Liver (tissue), 9 donors: ENCODE measurements around the gene ARSB. TPM values are rescaled to one million over a fixed set of nuclear protein-coding genes. Genes with fewer than 3 reads are reported as not detected.

Experiments
- DNase-seq: peaks from one replicate; pipeline ENCODE4 v3.0.0-alpha.2; 2017; ENCODE audit warnings: low spot score
- H3K27ac ChIP-seq, 2 donors: one replicate each; pipeline ENCODE4 v1.7.0; 2013; ENCODE audit warnings: inconsistent platforms in 2 of 2, low read length in 2 of 2, control low read depth in 1 of 2, low read depth in 1 of 2, mild to moderate bottlenecking in 1 of 2
- H3K27me3 ChIP-seq, 4 donors: one replicate each; pipeline versions ENCODE4 v1.6.1 to v1.7.0; 2013; ENCODE audit warnings: low read length in 3 of 4, inconsistent platforms in 1 of 4, mild to moderate bottlenecking in 1 of 4, moderate library complexity in 1 of 4; ENCODE audit not compliant: control insufficient read depth in 4 of 4, insufficient read depth in 4 of 4
- H3K36me3 ChIP-seq, 4 donors: one replicate each; pipeline versions ENCODE4 v1.6.1 to v1.7.0; 2013; ENCODE audit warnings: low read length in 3 of 4, mild to moderate bottlenecking in 3 of 4, low read depth in 1 of 4, moderate library complexity in 1 of 4; ENCODE audit not compliant: control insufficient read depth in 4 of 4, insufficient read depth in 3 of 4
- H3K4me1 ChIP-seq, 4 donors: one replicate each; pipeline versions ENCODE4 v1.6.1 to v1.7.0; 2013; ENCODE audit warnings: low read length in 3 of 4, mild to moderate bottlenecking in 3 of 4, moderate library complexity in 1 of 4; ENCODE audit not compliant: control insufficient read depth in 4 of 4, insufficient read depth in 4 of 4
- H3K4me3 ChIP-seq, 3 donors: one replicate each; pipeline versions ENCODE4 v1.6.1 to v1.7.0; 2013; ENCODE audit warnings: low read length in 3 of 3, control low read depth in 1 of 3, low read depth in 1 of 3, mild to moderate bottlenecking in 1 of 3
- H3K9ac ChIP-seq, 2 donors: one replicate each; pipeline ENCODE4 v1.7.0; 2013; ENCODE audit warnings: low read length in 2 of 2, mild to moderate bottlenecking in 2 of 2, moderate library complexity in 2 of 2, control low read depth in 1 of 2, low read depth in 1 of 2
- H3K9me3 ChIP-seq, 4 donors: one replicate each; pipeline versions ENCODE4 v1.6.1 to v1.7.0; 2013; ENCODE audit warnings: low read length in 3 of 4; ENCODE audit not compliant: control insufficient read depth in 4 of 4
- ATF3 ChIP-seq: IDR thresholded peaks from 2 replicates; pipeline ENCODE4 v1.6.1; 2016; ENCODE audit warnings: antibody characterized with exemption
- EGR1 ChIP-seq, 2 donors: IDR thresholded peaks; 2 replicates each; pipeline ENCODE4 v1.6.1; 2016 to 2018; ENCODE audit warnings: antibody characterized with exemption in 2 of 2, low read depth in 2 of 2
- FOXA1 ChIP-seq: IDR thresholded peaks from 2 replicates; pipeline ENCODE4 v1.6.1; 2016; ENCODE audit warnings: antibody characterized with exemption
- FOXA2 ChIP-seq: IDR thresholded peaks from 2 replicates; pipeline ENCODE4 v1.6.1; 2016; ENCODE audit warnings: antibody characterized with exemption
- GABPA ChIP-seq, 2 donors: IDR thresholded peaks in 1 of 2; conservative IDR thresholded peaks in 1 of 2; 2 replicates each; pipeline ENCODE4 v1.6.1; 2016; ENCODE audit warnings: antibody characterized with exemption in 2 of 2, mild to moderate bottlenecking in 1 of 2, moderate library complexity in 1 of 2
- HNF4A ChIP-seq, 2 donors: conservative IDR thresholded peaks; 2 replicates each; pipeline ENCODE4 v1.6.1; 2016; ENCODE audit warnings: antibody characterized with exemption in 2 of 2, mild to moderate bottlenecking in 2 of 2
- HNF4G ChIP-seq: IDR thresholded peaks from 2 replicates; pipeline ENCODE4 v1.6.1; 2016; ENCODE audit warnings: antibody characterized with exemption
- NR2F2 ChIP-seq: IDR thresholded peaks from 2 replicates; pipeline ENCODE4 v1.6.1; 2016; ENCODE audit warnings: antibody characterized with exemption
- REST ChIP-seq: IDR thresholded peaks from 2 replicates; pipeline ENCODE4 v1.6.1; 2016; ENCODE audit warnings: antibody characterized with exemption, mild to moderate bottlenecking
- SP1 ChIP-seq: IDR thresholded peaks from 2 replicates; pipeline ENCODE4 v1.6.1; 2018; ENCODE audit warnings: antibody characterized with exemption, mild to moderate bottlenecking
- TAF1 ChIP-seq: conservative IDR thresholded peaks from 2 replicates; pipeline ENCODE4 v1.6.1; 2016; ENCODE audit warnings: antibody characterized with exemption, mild to moderate bottlenecking
- YY1 ChIP-seq: IDR thresholded peaks from 2 replicates; pipeline ENCODE4 v1.6.1; 2016; ENCODE audit warnings: antibody characterized with exemption, mild to moderate bottlenecking
- WGBS: extraction: QIAGEN DNeasy Blood & Tissue Kit; methylation state at CpG from one replicate; pipeline ENCODE4 v1.1.7; 2013; 5-methylcytosine and 5-hydroxymethylcytosine counted together
- polyA plus RNA-seq, 2 donors: library from polyadenylated mRNA; stranded (reverse) in 1 of 2; unstranded in 1 of 2; fragments of 200-250 nt in 1 of 2; fragments of >200 nt in 1 of 2; fragmentation: Nextera tagmentation in 1 of 2; extraction: Ambion mirVana in 1 of 2; gene quantifications; one replicate each; pipeline versions ENCODE4 v1.2.1 to v1.2.3, GENCODE V29; 2013 to 2015
- total RNA-seq, 2 donors: library from RNA; depleted of rRNA; stranded (reverse); fragments of >200 nt; gene quantifications; one replicate each; pipeline ENCODE4 v1.2.3, GENCODE V29; 2014
- TF ChIP-seq, protein P1 (sequence below): fragments of 150-350 bp; IDR thresholded peaks from 2 replicates; pipeline ENCODE4 v1.5.1; 2017; ENCODE audit warnings: improper control_type of control experiment, low read depth, low read length; ENCODE audit not compliant: missing input control
- TF ChIP-seq, protein P2 (sequence below): IDR thresholded peaks from 2 replicates; pipeline ENCODE4 v1.6.1; 2016; ENCODE audit warnings: antibody characterized with exemption
- donor health status: healthy.
- donor health status: healthy.
- donor health status: healthy.
- donor health status: healthy.
- donor health status: healthy.

ARSB gene
- total and polyA plus RNA-seq, 4 donors: 3.5 to 26.2 (median 8.7) TPM

GRCh38 chr5:78979117-78979742 is 5.9 kb downstream of the ARSB start:
- H3K9me3 ChIP-seq: no peaks in the 10 kb centered on the region
- peak; percentile 9 for TF ChIP-seq SP1
- TF ChIP-seq HNF4A (conservative IDR thresholded peaks at IDR 0.05): peak in 1 of 2 donors; percentile 36
- TF ChIP-seq EGR1 (IDR thresholded peaks at IDR 0.05; ENCODE audit: low read depth in 2 of 2): no peak
- no peak for TF ChIP-seq GABPA (IDR thresholded peaks at IDR 0.05 in 1 of 2, conservative IDR thresholded peaks at IDR 0.05 in 1 of 2)
- no peak for TF ChIP-seq HNF4G
- no peak for TF ChIP-seq FOXA1
- no peak for TF ChIP-seq ATF3
- no peak for TF ChIP-seq FOXA2
- TF ChIP-seq YY1: no peak
- WGBS: 64% methylated on average over 7 of the region's 7 CpGs
- H3K27ac ChIP-seq: no peak overlapping the region
- H3K4me1 ChIP-seq: peaks cover 2 to 31% (median 19%) of the 10 kb centered on the region in 4 donors
- no peak for DNase-seq
- no peaks in the 10 kb centered on the region for H3K27me3 ChIP-seq
- no peak overlapping the region for H3K4me3 ChIP-seq
- H3K36me3 ChIP-seq: no peaks in the 10 kb centered on the region
- H3K9ac ChIP-seq: no peak overlapping the region

DNA sequence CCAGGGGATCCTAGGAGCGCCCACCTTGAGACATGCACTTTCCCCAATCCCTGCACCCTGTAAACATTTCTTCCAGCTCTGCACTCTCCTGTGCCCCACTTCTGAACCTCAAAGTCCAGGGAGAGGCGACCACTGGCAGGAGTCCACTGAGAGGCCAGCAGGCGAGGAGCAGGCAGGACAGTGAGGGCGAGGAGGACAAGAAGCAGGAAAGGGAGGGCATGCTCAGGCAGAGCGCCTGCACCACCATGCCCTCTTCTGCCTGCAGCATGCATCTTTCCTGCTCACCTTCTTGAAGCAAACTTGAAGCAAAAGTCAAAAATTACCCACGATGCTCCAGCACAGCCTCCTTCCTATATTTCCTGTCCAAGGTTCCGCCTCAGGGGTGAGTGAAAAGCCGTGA is 10.1 kb downstream of the ARSB start:
- 89% methylated on average over 8 of the region's 8 CpGs for WGBS

More for the DNA sequence above, 10.1 kb downstream of the ARSB start:
- H3K27me3 ChIP-seq: no peaks in the 10 kb centered on the region
- H3K27ac ChIP-seq: no peak overlapping the region
- DNase-seq: no peak
- no peaks in the 10 kb centered on the region for H3K9me3 ChIP-seq
- H3K4me3 ChIP-seq: no peak overlapping the region
- no peak for TF ChIP-seq HNF4G
- TF ChIP-seq HNF4A (conservative IDR thresholded peaks at IDR 0.05): no peak
- no peak for TF ChIP-seq NR2F2
- no peak for TF ChIP-seq ATF3
- no peak for TF ChIP-seq REST
- TF ChIP-seq SP1: no peak
- TF ChIP-seq, protein P1, sequence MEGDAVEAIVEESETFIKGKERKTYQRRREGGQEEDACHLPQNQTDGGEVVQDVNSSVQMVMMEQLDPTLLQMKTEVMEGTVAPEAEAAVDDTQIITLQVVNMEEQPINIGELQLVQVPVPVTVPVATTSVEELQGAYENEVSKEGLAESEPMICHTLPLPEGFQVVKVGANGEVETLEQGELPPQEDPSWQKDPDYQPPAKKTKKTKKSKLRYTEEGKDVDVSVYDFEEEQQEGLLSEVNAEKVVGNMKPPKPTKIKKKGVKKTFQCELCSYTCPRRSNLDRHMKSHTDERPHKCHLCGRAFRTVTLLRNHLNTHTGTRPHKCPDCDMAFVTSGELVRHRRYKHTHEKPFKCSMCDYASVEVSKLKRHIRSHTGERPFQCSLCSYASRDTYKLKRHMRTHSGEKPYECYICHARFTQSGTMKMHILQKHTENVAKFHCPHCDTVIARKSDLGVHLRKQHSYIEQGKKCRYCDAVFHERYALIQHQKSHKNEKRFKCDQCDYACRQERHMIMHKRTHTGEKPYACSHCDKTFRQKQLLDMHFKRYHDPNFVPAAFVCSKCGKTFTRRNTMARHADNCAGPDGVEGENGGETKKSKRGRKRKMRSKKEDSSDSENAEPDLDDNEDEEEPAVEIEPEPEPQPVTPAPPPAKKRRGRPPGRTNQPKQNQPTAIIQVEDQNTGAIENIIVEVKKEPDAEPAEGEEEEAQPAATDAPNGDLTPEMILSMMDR: no peak
- TF ChIP-seq FOXA2: no peak
- TF ChIP-seq, protein P2, sequence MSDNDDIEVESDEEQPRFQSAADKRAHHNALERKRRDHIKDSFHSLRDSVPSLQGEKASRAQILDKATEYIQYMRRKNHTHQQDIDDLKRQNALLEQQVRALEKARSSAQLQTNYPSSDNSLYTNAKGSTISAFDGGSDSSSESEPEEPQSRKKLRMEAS: no peak
- TF ChIP-seq EGR1 (IDR thresholded peaks at IDR 0.05; ENCODE audit: low read depth in 2 of 2): no peak
- no peak for TF ChIP-seq TAF1
- peaks cover 0 to 12% (median 4%) of the 10 kb centered on the region in 4 donors for H3K4me1 ChIP-seq
- no peak overlapping the region for H3K9ac ChIP-seq
- no peaks in the 10 kb centered on the region for H3K36me3 ChIP-seq
